Measurements from ENCODE around the gene DDN. TPM values are rescaled to one million over a fixed set of nuclear protein-coding genes. Genes with fewer than 3 reads are reported as not detected.
A peak's percentile ranks its signal among the peaks of the same experiment; 100 is the strongest.

The DDN gene
- total and polyA plus RNA-seq, 2 donors from 2014 or later = 27.0 TPM; not detected in 1

DNA sequence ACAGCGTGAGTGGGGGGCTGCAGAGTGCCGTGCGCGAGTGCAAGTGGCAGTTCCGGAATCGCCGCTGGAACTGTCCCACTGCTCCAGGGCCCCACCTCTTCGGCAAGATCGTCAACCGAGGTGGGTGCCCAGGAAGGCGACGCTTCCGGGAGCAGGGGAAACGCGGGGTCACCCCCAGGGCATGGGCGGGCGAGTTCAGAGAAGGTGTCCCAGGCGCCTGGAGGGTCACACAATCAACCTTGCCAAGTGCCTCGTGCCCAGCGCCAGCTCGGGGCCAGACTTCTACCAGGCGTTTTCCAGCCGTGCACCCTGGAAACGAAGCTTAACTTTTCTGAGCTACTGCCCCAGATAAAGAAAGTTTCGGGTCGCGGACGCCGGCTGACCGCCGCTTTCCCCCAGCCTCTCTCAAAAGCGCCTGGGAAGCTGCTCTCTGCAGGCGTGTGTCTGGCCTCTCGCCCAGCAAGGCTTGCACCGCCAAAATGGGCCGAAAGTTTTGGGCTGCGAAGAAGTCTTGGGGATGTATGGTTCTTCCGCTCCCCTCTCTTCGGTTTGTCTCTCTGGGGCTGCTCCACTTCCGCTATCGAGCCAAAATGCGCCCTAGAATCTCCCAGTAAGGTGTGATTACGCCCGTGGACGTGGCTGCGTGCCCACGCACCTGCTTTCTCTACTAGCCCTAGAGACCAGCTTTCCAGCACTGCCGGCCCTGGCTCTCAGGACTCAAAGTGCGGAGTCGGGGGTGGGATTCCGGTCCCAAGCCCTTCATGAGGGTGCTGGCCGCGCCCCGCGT, 19.4 kb downstream of the DDN start:
- Histone ChIP-seq H3K27me3 (ENCODE audit: control insufficient read depth, insufficient read depth, low read length) (peaks cover 54% of the 10 kb centered on the region), H3K4me3 (ENCODE audit: low read length in 3 of 3) (peak overlapping the region in 1 of 3 donors; percentile 41), H3K9me3 (ENCODE audit: control insufficient read depth in 2 of 3, insufficient read depth in 1 of 3, low read length in 3 of 3) (no peaks in the 10 kb centered on the region), H3K27ac (ENCODE audit: low read depth in 2 of 2, low read length in 2 of 2) (no peak overlapping the region), H3K4me1 (ENCODE audit: control insufficient read depth in 2 of 3, insufficient read depth in 2 of 3, low read depth in 1 of 3, low read length in 3 of 3) (peaks cover 0 to 32% (median 17%) of the 10 kb centered on the region in 3 donors), H3K36me3 (ENCODE audit: control insufficient read depth in 2 of 3, insufficient read depth in 3 of 3, low read length in 3 of 3) (no peaks in the 10 kb centered on the region), H3K9ac (ENCODE audit: low read length in 3 of 3) (no peak overlapping the region)
- FAIRE-seq = no peak
- peak in 2 of 5 donors; percentile 22 to 26 for DNase-seq
- TF ChIP-seq, protein P1, sequence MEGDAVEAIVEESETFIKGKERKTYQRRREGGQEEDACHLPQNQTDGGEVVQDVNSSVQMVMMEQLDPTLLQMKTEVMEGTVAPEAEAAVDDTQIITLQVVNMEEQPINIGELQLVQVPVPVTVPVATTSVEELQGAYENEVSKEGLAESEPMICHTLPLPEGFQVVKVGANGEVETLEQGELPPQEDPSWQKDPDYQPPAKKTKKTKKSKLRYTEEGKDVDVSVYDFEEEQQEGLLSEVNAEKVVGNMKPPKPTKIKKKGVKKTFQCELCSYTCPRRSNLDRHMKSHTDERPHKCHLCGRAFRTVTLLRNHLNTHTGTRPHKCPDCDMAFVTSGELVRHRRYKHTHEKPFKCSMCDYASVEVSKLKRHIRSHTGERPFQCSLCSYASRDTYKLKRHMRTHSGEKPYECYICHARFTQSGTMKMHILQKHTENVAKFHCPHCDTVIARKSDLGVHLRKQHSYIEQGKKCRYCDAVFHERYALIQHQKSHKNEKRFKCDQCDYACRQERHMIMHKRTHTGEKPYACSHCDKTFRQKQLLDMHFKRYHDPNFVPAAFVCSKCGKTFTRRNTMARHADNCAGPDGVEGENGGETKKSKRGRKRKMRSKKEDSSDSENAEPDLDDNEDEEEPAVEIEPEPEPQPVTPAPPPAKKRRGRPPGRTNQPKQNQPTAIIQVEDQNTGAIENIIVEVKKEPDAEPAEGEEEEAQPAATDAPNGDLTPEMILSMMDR (IDR thresholded peaks at IDR 0.05; ENCODE audit: borderline replicate concordance, extremely low read depth, insufficient read depth) = no peak
- intact Hi-C loops (cut with DNase I) = no loop called here

DNA sequence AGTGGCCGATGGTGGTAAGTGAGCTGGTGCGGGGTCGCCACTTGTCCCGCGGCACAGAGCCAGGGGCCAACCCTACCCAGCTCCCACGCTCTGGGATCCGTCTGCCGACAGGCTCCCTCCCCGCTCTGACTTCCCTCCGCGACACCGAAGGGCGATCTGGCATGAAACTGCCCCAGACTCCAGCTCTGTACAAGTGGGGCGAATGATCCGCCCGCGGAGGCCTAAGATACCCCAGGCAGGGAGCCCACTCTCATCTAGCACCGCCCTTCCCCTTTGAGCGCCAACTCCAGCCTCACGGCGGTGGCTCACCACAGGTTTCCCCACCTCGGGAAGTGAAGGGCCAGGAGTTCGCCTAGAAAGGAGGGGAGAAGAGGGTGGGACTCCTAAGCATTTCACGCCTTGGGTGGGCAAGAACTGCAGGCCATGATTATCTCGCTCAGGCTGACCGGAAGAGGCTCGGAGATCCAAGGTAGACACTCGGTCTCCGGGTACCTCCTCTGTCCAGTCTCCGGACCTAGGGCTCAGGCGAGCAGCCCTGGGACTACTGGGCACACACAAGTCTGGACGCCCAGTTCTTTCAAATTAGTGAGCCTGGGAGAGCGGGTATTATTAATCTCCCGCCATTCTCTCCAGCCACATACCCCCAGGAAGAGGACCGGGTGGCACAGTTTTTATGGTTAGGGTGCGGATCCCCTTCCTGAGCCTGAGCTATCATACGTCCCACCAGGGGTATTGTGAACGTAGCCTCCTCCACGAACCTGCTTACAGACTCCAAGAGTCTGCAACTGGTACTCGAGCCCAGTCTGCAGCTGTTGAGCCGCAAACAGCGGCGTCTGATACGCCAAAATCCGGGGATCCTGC, 20.2 kb downstream of the DDN start:
- FAIRE-seq (no peak), DNase-seq (no peak)
- Histone ChIP-seq H3K4me1 (ENCODE audit: control insufficient read depth in 2 of 3, insufficient read depth in 2 of 3, low read depth in 1 of 3, low read length in 3 of 3) (peaks cover 0 to 32% (median 17%) of the 10 kb centered on the region in 3 donors), H3K9ac (ENCODE audit: low read length in 3 of 3) (no peak overlapping the region), H3K27ac (ENCODE audit: low read depth in 2 of 2, low read length in 2 of 2) (no peak overlapping the region), H3K9me3 (ENCODE audit: control insufficient read depth in 2 of 3, insufficient read depth in 1 of 3, low read length in 3 of 3) (no peaks in the 10 kb centered on the region), H3K27me3 (ENCODE audit: control insufficient read depth, insufficient read depth, low read length) (peaks cover 57% of the 10 kb centered on the region), H3K36me3 (ENCODE audit: control insufficient read depth in 2 of 3, insufficient read depth in 3 of 3, low read length in 3 of 3) (no peaks in the 10 kb centered on the region), H3K4me3 (ENCODE audit: low read length in 3 of 3) (peak overlapping the region in 2 of 3 donors; percentile 10 to 41)
- TF ChIP-seq, protein P1 (IDR thresholded peaks at IDR 0.05; ENCODE audit: borderline replicate concordance, extremely low read depth, insufficient read depth) = no peak
- intact Hi-C loops (cut with DNase I) = no loop called here

DNA sequence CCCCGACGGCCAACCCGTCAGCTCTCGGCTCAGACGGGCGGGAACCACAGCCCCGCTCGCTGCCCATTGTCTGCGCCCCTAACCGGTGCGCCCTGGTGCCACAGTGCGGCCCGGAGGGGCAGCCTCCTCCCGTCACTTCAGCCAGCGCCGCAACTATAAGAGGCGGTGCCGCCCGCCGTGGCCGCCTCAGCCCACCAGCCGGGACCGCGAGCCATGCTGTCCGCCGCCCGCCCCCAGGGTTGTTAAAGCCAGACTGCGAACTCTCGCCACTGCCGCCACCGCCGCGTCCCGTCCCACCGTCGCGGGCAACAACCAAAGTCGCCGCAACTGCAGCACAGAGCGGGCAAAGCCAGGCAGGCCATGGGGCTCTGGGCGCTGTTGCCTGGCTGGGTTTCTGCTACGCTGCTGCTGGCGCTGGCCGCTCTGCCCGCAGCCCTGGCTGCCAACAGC, 20.9 kb downstream of the DDN start, which contains the start of gene WNT1:
WNT1 (plus strand) TSS at position 32 of the 450 bp plus-strand sequence; CDS start at position 361, 329 bp downstream.
- no peak for FAIRE-seq
- Histone ChIP-seq H3K27ac (ENCODE audit: low read depth in 2 of 2, low read length in 2 of 2) (no peak within 1 kb of the TSS), H3K9ac (ENCODE audit: low read length in 3 of 3) (no peak within 1 kb of the TSS), H3K9me3 (ENCODE audit: control insufficient read depth in 2 of 3, insufficient read depth in 1 of 3, low read length in 3 of 3) (no peaks in the 10 kb centered on the region), H3K36me3 (ENCODE audit: control insufficient read depth in 2 of 3, insufficient read depth in 3 of 3, low read length in 3 of 3) (no peaks in the 10 kb centered on the region), H3K27me3 (ENCODE audit: control insufficient read depth, insufficient read depth, low read length) (peaks cover 59% of the 10 kb centered on the region), H3K4me3 (ENCODE audit: low read length in 3 of 3) (peak within 1 kb of the TSS in 2 of 3 donors; percentile 10 to 41), H3K4me1 (ENCODE audit: control insufficient read depth in 2 of 3, insufficient read depth in 2 of 3, low read depth in 1 of 3, low read length in 3 of 3) (peaks cover 0 to 32% (median 17%) of the 10 kb centered on the region in 3 donors)
- intact Hi-C loops (cut with DNase I) = no loop called here
- TF ChIP-seq, protein P1 (IDR thresholded peaks at IDR 0.05; ENCODE audit: borderline replicate concordance, extremely low read depth, insufficient read depth) = no peak
- DNase-seq = peak in 2 of 5 donors; percentile 22 to 24
